ENCODE measurements around the gene SUMF2.
"Not testable (repeated sequence)": the region's sequence is repeated elsewhere in the genome, so short reads cannot be mapped to it uniquely, and the experiment has no call there.

The SUMF2 gene

DNA sequence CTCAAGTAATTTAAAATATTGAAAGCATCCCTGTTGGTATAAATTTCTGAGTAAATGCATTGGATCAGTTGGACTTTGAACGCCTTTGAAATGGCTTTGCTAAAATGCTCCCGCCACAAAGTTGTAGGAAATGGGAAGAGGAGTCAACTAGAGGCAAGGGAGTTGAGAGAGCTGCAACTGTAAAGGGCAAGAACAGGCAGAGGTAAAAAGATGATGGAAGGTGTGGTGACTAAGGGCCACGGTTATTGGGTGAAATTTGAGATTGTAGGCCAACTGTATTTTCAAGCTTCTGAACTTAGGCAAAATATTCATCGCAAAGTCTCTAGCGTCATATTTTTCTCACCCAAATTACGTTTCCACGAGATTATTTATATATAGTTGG, 595 bp upstream of the SUMF2 start:
- DNase-seq: no peak

- DNase-seq: not testable (repeated sequence)
These were observed 2.3 kb downstream of the SUMF2 start for GRCh38 chr7:56066376-56066775.

- peak; percentile 75 for DNase-seq
These were observed 10.3 kb downstream of the SUMF2 start for GRCh38 chr7:56074371-56074791.

DNA sequence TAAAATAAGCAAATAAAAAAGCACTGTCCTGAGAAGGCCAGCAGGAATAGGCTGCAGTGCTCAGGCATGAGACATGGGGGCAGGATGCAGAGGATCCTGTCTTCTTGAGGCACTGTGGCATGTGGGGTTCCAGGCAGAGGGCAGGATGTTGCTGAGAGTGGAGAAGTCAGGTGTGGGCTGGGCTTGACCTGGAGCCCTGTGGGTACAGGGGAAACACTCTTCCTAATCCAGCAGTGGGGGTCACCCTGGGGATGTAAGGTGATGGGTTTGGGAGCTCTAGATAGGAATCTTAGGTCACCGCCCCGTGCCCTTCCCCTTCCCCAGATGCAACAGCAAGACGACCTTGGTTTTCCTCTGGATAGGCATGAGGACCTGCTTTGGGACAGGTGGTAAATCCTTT, 13.6 kb downstream of the SUMF2 start:
- no peak for DNase-seq

- DNase-seq: no peak
These were observed 14.1 kb downstream of the SUMF2 start for GRCh38 chr7:56078196-56078595.

DNA sequence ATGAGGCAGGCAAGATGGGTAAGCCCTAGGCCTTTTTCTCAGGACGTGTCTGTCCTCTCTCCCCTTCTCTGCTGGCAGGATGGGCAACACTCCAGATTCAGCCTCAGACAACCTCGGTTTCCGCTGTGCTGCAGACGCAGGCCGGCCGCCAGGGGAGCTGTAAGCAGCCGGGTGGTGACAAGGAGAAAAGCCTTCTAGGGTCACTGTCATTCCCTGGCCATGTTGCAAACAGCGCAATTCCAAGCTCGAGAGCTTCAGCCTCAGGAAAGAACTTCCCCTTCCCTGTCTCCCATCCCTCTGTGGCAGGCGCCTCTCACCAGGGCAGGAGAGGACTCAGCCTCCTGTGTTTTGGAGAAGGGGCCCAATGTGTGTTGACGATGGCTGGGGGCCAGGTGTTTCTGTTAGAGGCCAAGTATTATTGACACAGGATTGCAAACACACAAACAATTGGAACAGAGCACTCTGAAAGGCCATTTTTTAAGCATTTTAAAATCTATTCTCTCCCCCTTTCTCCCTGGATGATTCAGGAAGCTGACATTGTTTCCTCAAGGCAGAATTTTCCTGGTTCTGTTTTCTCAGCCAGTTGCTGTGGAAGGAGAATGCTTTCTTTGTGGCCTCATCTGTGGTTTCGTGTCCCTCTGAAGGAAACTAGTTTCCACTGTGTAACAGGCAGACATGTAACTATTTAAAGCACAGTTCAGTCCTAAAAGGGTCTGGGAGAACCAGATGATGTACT, 15.5 kb downstream of the SUMF2 start:
- peak; percentile 28 for DNase-seq

DNA sequence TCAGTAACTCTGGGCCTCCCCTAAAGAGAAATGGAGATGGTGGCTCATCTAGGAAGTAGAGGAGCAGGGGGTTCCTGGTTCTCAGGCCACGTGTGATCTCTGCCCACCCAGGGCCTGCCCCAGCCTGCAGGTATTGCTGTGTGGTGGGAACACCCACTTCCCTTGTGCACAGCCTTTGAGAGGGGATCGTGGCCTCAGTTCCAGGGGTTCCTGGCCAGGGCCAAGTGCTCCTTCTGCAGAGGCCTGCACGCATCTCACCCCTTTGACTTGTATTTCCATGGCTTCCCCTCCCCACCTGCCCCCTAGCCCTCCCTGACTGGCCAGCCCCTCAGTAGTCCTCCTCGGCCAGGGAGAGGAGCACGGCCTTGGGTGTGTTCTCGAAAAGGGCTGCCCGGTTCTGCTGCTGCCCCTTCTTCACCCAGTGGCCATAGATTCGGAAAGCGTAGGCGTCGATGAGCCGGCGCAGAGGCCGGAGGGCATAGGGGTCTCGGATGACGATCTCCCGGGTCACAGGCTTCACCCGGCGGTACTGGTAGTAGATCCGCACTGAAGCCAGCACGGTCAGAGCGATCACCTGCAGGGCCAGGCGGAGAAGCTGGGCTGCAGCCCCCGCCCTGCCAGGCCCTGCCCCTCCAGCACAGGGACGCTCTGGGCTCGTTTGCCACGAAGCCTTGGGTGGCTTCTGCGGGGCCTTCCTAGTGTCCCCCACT, 16.8 kb downstream of the SUMF2 start:
- not testable (repeated sequence) for DNase-seq

GRCh38 chr7:56081626-56082340, 17.7 kb downstream of the SUMF2 start:
- DNase-seq: no peak

DNA sequence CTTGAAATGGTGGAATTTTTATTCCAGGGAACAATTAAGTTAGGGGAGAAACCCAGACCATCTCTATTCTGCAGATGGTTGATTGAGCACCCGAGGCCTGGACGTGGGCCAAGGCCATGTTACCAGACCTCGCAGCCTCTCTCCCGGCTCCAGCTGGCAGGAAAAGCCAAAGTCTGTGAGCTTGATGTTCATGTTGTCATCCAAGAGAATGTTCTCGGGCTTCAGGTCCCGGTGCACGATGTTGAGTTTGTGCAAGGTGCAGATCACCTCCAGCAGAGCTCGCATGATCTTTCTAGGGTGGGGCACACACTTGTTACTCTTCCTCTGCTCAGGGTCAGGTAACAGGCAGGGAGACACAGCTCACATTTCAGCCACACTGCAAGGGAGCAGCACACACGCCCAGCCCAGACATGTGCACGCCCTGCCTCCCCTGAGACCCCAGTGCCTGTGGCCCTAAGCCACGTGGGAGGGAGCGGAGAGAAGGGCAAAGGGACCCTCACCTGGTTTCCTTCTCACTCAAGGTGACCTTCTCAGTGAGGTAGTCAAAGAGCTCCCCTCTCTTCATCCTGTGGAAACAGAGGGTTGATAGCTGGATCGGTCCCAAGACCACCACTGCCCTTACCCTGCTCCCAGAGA, 19.2 kb downstream of the SUMF2 start:
- no peak for DNase-seq

- DNase-seq: no peak
These were observed 22.7 kb downstream of the SUMF2 start for GRCh38 chr7:56086761-56087160.

DNA sequence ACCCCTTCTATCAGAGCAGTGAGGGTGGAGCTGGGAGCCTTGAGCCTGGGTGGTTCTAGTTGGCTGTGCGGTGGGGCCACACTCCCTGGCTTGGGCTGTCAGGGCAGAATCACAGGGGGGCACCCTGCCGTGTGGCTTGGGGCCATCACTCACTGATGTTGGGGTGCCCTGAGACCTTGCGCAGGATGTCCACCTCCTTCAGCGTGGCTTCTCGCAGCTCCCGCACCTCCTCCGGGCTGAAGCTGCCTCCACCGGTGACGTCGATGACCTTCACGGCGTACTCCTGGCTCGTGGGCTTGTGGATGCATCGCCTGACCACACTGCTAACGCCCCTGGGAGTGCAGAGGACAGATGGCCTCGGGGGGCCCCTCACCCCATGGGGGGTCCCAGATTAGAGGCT, 23.4 kb downstream of the SUMF2 start:
- no peak for DNase-seq

DNA sequence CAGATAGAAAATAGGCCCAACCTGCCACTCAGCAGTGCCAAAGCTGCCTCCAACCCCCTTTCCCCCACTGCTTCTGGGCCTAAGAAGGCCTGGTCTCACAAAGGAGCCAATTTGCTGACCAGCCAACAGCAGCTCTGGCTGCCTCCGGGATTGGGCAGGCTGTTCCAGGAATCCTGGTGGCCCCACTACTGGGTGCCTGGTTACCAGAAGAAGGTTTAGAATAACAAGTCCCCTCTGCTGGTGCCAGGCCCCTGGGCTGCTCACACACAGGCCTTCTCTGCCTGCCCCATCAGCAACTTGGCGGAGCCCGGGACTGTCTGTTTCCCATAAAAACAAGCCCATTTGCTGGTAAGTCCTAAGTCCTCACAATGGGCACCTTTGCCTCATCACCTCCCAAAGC, 27.5 kb downstream of the SUMF2 start:
- no peak for DNase-seq

- DNase-seq: not testable (repeated sequence)
These were observed 28.3 kb downstream of the SUMF2 start for GRCh38 chr7:56092388-56092787.

- peak; percentile 73 for DNase-seq
These were observed 28.9 kb downstream of the SUMF2 start, which contains the start of gene PHKG1 for GRCh38 chr7:56092789-56093531. PHKG1 (minus strand) TSS chr7:56092952; CDS start chr7:56088941, 4,011 bp downstream.

- peak; percentile 89 for DNase-seq
These were observed 33.6 kb downstream of the SUMF2 start for GRCh38 chr7:56097700-56098099.

DNA sequence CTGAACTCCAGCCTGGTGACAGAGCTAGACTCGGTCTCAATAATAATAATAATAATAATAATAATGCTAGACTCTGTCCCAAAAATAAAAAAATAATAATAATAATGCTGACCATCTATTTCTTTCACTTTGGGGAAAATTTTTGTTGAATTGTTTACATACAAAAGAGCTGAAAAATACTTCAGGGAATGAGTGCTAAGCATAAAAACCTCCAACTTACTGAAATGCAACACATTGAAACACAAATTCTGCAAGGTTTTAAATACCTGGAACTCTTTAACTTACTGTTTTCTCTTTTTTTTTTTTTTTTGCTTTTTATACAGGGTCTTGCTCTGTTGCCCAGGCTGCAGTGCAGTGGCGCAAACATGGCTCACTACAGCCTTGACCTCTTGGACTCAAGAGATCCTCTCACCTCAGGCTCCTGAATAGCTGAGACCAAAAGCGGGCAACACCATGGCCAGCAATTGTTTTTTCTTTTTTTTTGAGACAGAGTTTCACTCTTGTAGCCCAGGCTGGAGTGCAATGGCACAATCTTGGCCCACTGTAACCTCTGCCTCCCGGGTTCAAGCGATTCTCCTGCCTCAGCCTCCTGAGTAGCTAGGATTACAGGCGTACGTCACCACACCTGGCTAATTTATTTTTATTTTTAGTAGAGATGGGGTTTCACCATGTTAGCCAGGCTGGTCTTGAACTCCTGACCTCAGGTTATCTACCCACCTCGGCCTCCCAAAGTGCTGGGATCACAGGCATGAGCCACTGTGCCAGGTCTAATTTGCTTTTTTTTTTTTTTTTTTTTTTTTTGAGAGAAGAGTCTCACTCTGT, 34.3 kb downstream of the SUMF2 start:
- not testable (repeated sequence) for DNase-seq

- DNase-seq: no peak
These were observed 35.6 kb downstream of the SUMF2 start for GRCh38 chr7:56099653-56100052.

- DNase-seq: not testable (repeated sequence)
These were observed 40.1 kb downstream of the SUMF2 start for GRCh38 chr7:56104138-56104537.

- peak; percentile 61 for DNase-seq
These were observed 41.4 kb downstream of the SUMF2 start for GRCh38 chr7:56105508-56105907.

- DNase-seq: peak; percentile 99
These were observed 42.3 kb downstream of the SUMF2 start, which contains the start of gene CHCHD2 for GRCh38 chr7:56106108-56107073. CHCHD2 (minus strand) TSS chr7:56106476; CDS start chr7:56106413, 63 bp downstream.
